Left ventricle myocardium inferior (tissue), 1 donor: ENCODE measurements around the gene CAMK2D. TPM values are rescaled to one million over a fixed set of nuclear protein-coding genes. Genes with fewer than 3 reads are reported as not detected.
A peak's percentile ranks its signal among the peaks of the same experiment; 100 is the strongest.

Source experiments
- DNase-seq: peaks from one replicate; pipeline ENCODE4 v3.0.0-alpha.2; 2020
- H3K27ac ChIP-seq: fragments of 200-600 bp; replicated peaks from 2 replicates; pipeline ENCODE4 v1.8.0; 2021
- H3K27me3 ChIP-seq: fragments of 200-600 bp; 2 replicates; pipeline ENCODE4 v1.8.0; 2021; ENCODE audit warnings: low read depth
- H3K36me3 ChIP-seq: fragments of 200-600 bp; 2 replicates; pipeline ENCODE4 v1.8.0; 2021
- H3K4me1 ChIP-seq: fragments of 200-600 bp; 2 replicates; pipeline ENCODE4 v1.8.0; 2021
- H3K4me3 ChIP-seq: fragments of 200-600 bp; 2 replicates; pipeline ENCODE4 v1.8.0; 2021; ENCODE audit warnings: mild to moderate bottlenecking, moderate library complexity
- H3K9me3 ChIP-seq: fragments of 200-600 bp; replicated peaks from 2 replicates; pipeline ENCODE4 v1.8.0; 2021
- intact Hi-C: fragments of 100-400 bp; cut with micrococcal nuclease; formaldehyde crosslinking; loops from one replicate; pipeline ENCODE4 v1.11.0; 2022
- total RNA-seq: library from RNA; stranded (reverse); fragmentation: NEBNext Ultra II Directional; extraction: Animal tissue kit (Norgen Biotek cat#: 25700); gene quantifications from one replicate; pipeline ENCODE4 v1.2.1, GENCODE V29; 2021
- TF ChIP-seq, protein P1 (sequence below): fragments of 200-600 bp; IDR thresholded peaks from 2 replicates; pipeline ENCODE4 v1.8.0; 2021; ENCODE audit warnings: antibody characterized with exemption, mild to moderate bottlenecking, borderline replicate concordance
- donor health status: DM: no; HTN: yes; CAD: no; lungs with severe emphysema.

Gene CAMK2D
- total RNA-seq, 1 donor from 2014 or later, result 223 TPM

- Histone ChIP-seq H3K9me3 (no peaks in the 10 kb centered on the region), H3K27ac (no peak overlapping the region), H3K27me3 (no peaks in the 10 kb centered on the region), H3K36me3 (peaks cover 14% of the 10 kb centered on the region), H3K4me1 (peaks cover 79% of the 10 kb centered on the region), H3K4me3 (no peak overlapping the region)
- DNase-seq, result no peak
- TF ChIP-seq, protein P1, sequence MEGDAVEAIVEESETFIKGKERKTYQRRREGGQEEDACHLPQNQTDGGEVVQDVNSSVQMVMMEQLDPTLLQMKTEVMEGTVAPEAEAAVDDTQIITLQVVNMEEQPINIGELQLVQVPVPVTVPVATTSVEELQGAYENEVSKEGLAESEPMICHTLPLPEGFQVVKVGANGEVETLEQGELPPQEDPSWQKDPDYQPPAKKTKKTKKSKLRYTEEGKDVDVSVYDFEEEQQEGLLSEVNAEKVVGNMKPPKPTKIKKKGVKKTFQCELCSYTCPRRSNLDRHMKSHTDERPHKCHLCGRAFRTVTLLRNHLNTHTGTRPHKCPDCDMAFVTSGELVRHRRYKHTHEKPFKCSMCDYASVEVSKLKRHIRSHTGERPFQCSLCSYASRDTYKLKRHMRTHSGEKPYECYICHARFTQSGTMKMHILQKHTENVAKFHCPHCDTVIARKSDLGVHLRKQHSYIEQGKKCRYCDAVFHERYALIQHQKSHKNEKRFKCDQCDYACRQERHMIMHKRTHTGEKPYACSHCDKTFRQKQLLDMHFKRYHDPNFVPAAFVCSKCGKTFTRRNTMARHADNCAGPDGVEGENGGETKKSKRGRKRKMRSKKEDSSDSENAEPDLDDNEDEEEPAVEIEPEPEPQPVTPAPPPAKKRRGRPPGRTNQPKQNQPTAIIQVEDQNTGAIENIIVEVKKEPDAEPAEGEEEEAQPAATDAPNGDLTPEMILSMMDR, result no peak
- intact Hi-C loops, result no loop called here
Observed at GRCh38 chr4:113662581-113662980, 99.0 kb downstream of the CAMK2D start.

- intact Hi-C loops, result no loop called here
- Histone ChIP-seq H3K27ac (peak overlapping the region; percentile 63), H3K4me1 (peaks cover 74% of the 10 kb centered on the region), H3K9me3 (no peaks in the 10 kb centered on the region), H3K4me3 (no peak overlapping the region), H3K36me3 (peaks cover 14% of the 10 kb centered on the region), H3K27me3 (no peaks in the 10 kb centered on the region)
- TF ChIP-seq, protein P1, result no peak
- DNase-seq, result no peak
Observed at GRCh38 chr4:113659127-113659526, 102.4 kb downstream of the CAMK2D start.

DNA sequence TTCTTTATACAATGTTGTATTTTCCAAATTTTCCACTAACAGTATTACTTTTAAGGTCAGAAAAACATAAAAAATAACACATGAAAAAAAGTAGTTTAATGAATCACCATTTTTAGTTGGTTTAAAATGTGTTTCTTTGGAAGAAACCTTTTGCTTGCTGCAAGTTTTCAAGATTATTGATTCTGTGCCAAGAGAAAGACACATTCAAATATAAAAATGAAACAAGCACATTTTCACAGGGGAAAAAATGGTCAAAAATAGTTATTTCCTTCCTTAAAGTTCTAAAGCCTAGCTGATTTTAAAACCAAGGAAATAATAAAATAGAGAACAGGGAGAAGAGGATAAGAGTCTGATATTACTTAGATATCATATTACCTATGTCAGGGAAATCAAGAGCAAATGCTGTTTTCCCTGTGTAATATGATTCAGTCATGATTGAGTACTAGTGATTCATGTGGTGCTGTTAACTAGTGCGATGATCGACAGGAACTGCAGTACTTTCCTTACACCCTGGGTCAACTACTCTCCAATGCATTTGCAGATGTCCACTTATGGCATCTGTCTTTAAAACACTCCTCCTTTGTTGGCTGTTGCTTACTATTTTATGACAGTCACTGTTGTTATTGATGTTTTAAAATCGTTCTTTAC is 103.8 kb downstream of the CAMK2D start:
- H3K27ac ChIP-seq, result peak overlapping the region; percentile 63
- H3K4me1 ChIP-seq, result peaks cover 70% of the 10 kb centered on the region
- no peaks in the 10 kb centered on the region for H3K9me3 ChIP-seq
- no peaks in the 10 kb centered on the region for H3K27me3 ChIP-seq
- peaks cover 14% of the 10 kb centered on the region for H3K36me3 ChIP-seq
- intact Hi-C loops, result no loop called here
- TF ChIP-seq, protein P1, result no peak
- H3K4me3 ChIP-seq, result peak overlapping the region; percentile 10
- DNase-seq, result no peak

GRCh38 chr4:113653871-113654270 is 107.7 kb downstream of the CAMK2D start:
- H3K27me3 ChIP-seq, result no peaks in the 10 kb centered on the region
- no peak overlapping the region for H3K4me3 ChIP-seq
- H3K9me3 ChIP-seq, result no peaks in the 10 kb centered on the region
- no peaks in the 10 kb centered on the region for H3K36me3 ChIP-seq
- DNase-seq, result no peak
- TF ChIP-seq, protein P1, result no peak
- no peak overlapping the region for H3K27ac ChIP-seq
- H3K4me1 ChIP-seq, result peaks cover 61% of the 10 kb centered on the region
- intact Hi-C loops, result no loop called here

- no peaks in the 10 kb centered on the region for H3K9me3 ChIP-seq
- no peaks in the 10 kb centered on the region for H3K27me3 ChIP-seq
- TF ChIP-seq, protein P1, result no peak
- no peak overlapping the region for H3K4me3 ChIP-seq
- DNase-seq, result no peak
- no peaks in the 10 kb centered on the region for H3K36me3 ChIP-seq
- H3K27ac ChIP-seq, result peak overlapping the region; percentile 88
- intact Hi-C loops, result no loop called here
- H3K4me1 ChIP-seq, result peaks cover 63% of the 10 kb centered on the region
Observed at GRCh38 chr4:113646442-113646822, 115.1 kb downstream of the CAMK2D start.
